HG03159 (cell line): Measurements from ENCODE around the gene PACRG.
"Not testable (repeated sequence)": the region's sequence is repeated elsewhere in the genome, so short reads cannot be mapped to it uniquely, and the experiment has no call there.

Experiments
- ATAC-seq: cut with Tn5 transposase; IDR thresholded peaks from one replicate; pipeline ENCODE4 v1.9.1; 2021; ENCODE audit warnings: mild to moderate bottlenecking, moderate library complexity; ENCODE audit not compliant: unreplicated experiment

The PACRG gene

DNA sequence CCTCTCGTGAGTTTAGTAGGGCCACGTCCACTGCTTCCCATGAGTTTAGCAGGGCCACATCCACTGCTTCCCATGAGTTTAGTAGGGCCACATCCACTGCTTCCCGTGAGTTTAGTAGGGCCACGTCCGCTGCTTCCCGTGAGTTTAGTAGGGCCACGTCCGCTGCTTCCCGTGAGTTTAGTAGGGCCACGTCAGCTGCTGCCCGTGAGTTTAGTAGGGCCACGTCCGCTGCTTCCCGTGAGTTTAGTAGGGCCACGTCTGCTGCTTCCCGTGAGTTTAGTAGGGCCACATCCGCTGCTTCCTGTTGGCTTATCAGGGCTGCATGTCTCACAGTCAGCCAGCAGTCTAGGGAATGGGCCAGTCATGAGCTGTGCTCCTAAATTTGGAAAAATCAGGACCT lies 573.1 kb downstream of the PACRG start:
- ATAC-seq: no peak

- ATAC-seq: no peak
These were observed 574.2 kb downstream of the PACRG start for GRCh38 chr6:163301726-163302635.

- ATAC-seq: no peak
These were observed 575.0 kb downstream of the PACRG start for GRCh38 chr6:163302747-163303146.

- no peak for ATAC-seq
These were observed 578.2 kb downstream of the PACRG start for GRCh38 chr6:163306000-163306399.

DNA sequence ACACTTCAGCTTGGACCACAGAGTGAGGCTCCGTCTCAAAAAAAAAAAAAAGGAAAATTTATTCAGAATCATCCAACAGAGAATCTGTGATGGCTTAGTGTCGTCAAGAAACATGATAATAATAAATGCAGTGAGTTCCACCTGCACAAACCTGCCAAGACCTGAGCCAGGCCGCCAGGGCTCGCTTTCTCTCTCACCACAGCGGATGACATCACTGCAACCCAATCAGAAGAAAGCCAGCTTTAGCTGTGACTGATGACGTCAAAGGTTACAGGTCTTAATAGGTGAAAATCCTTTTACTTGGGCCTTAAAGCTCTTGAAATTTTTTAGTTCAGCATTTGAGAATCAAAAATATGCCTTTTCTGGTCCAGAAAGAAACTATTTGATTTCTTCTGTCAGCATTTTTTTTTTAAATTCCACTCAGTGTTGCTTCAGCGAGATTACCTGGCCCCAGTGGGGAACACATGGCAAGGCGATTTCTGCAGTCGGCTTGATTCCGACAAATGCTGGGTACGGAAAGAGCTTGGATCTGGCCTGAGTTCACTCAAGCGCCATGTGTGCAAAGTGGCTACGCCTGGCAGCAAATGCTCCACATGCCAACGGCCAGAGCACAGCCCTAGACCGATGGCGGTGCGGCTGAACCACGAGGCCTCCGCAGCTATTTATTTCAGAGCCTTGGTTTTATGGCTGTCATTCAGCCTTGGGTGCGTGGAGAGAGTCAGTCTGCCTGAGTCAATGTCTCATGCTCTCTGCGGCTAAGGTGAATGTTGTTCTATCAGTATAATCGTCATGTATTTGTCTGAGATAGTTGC lies 581.1 kb downstream of the PACRG start:
- ATAC-seq: no peak

DNA sequence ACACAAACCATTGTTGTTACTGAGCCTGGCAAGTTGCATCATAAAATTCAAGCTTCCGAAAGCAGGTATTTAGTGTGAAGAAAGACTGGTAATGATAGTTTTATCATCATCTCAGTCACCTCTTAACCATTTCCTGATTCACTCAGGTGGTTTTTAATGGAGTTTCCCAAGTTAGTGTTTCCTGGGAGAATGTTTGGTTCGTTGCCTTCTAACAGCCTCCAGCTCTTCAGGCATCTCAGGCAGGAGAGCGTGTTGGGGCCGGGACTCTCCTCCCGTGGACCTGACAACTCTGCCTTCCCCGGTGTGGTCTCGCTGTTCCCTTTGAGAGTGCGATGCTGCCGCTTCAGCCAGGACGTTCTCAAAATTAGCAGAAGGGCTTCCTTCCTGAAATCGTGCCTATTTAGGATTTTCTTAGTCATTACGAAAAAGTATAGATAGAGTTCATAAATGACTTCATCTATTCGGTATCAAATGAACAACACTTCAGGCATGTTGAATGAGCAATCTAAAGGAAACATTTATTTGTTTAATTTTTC lies 581.8 kb downstream of the PACRG start:
- ATAC-seq: no peak

DNA sequence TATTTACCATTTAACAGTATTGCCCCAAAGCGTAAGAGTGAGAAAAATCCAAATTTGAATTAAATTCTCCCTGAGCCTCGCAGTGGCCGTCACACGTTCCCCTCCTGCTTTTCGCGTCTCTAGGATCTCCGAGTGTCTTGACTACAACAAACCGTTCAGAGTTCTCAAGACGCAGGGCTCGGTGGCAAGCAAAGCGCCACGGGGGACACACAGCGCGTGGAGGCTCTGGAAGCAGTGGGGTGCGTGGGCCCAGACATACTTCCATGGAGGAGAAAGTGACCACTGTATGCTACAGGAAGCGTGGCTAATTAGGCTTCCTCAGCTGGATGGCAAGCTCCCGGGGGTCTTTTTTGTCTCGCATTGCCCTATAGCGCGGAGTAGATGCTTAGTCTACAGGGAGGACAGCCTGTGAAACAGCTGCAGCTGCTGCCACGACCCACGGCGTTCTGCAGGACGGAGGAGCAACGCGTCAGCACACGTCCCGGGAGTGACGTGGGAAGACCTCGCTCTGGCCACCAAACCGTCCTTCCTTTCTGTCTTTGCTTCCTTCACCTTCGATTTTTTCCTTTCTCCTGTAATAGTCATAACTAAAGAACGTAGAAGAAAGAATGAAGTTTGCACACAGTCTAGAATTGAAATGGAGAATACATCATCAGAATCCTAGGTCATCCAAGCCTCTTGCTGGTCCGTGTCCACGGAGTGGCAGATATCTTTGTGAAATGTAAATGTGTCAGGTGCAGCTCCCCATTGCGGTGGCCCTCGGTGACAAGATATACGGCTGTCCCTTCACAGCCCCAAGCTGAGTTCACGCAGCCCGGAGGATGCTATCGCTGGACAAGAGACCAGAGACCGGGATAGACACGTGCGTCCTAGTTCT lies 582.6 kb downstream of the PACRG start:
- no peak for ATAC-seq

DNA sequence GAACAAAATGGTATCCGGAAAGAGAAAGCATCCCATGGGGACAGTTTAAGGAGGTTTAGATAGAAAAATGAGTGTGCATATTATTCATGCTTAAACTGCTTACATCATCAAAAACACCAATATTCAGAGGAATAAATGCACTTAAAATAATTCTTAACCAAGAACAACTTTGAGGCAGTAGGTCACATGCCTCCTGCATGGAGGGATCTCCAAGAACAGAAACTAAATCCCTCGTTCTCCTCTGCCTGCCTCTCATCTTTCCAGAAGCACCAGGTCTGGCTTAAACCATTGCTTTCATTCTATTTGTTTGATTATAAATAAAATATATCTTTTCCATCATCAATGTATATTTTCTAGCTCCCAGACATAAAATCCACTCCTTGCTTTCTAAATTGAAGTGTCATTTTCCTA lies 583.2 kb downstream of the PACRG start:
- ATAC-seq: no peak

GRCh38 chr6:163311830-163312229 lies 584.1 kb downstream of the PACRG start:
- no peak for ATAC-seq

- ATAC-seq: no peak
These were observed 585.8 kb downstream of the PACRG start for GRCh38 chr6:163313566-163313965.

DNA sequence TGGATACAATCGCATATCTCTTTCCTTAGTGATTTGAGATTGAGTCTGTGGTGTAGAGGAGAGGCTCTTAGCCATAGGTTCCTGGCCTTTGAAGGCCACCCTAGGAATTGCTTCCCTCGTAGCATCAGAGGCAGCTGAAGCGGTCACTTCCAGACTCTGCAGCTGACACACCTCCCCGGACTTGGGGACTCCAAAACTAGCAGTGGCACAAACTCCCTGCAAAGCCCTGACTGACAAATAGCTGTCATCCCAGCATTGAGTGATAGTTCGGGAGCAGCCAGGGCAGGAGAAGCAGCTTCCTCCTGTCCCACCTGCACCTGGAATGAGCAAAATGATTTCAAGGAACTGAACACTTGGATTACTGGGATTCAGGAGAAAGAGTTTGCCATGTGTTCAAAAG lies 586.2 kb downstream of the PACRG start:
- no peak for ATAC-seq

- ATAC-seq: no peak
These were observed 587.2 kb downstream of the PACRG start for GRCh38 chr6:163314791-163315470.

DNA sequence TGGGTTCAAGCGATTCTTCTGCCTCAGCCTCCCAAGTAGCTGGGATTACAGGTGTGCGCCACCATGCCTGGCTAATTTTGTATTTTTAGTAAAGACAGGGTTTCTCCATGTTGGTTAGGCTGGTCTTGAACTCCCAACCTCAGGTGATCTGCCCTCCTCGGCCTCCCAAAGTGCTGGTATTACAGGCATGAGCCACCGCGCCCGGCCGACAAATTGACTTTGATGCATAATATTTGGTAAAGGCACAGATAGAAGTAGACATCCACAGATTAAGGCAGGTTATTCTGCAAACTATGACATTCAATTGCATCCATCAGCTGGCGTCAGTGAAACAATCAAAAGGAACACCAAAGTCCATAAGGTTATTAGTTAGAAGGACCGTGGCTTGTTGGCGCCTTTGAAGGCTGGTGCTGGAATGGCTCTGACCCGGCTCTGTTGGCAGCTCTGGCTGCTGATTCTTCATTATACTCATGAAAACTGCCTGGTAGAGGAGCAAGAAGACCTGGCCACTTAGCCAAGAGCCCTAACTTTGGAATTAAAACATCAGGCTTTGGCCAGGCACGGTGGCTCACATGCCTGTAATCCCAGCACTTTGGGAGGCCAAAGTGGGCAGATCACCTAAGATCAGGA lies 589.2 kb downstream of the PACRG start:
- not testable (repeated sequence) for ATAC-seq

- no peak for ATAC-seq
These were observed 590.5 kb downstream of the PACRG start for GRCh38 chr6:163318071-163318786.

GRCh38 chr6:163319609-163320366 lies 592.0 kb downstream of the PACRG start:
- ATAC-seq: no peak

DNA sequence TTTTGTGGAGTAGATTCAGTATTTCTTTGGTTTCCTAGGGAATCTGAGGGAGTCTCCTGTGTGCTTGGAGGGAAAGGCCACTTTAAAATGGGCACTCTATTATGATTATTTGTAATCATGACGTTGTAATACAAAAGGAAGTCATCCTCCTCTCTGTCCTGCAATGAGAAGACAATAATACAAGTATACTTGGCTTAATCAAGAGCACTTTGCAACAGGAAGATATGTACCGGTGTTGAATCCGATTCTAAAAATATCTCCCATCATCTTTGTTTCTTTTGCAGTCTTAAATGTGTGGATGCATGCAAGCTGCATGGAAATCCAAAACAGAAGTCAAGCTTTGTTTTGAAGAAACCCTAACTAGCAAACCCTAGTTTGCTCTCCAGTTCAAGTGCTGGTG lies 592.6 kb downstream of the PACRG start:
- no peak for ATAC-seq

DNA sequence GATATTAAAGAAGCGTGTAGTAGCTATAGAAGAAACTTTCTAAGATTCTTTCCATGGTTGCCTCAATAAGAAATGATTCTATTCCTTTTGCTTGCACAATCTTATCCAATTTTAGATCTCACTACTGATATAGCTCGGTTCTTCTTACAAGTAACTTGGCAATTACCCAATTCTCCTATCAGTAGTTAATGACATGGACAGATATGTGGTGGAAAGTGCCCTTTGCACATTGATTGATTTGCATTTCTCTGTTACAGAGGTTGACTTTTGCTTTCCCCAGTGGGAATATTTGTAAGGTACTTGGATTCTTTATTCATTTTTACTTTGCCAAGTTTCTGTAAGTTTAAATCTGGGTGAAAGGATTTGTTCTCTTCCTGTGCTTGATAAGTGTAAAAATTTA lies 593.0 kb downstream of the PACRG start:
- ATAC-seq: no peak

- no peak for ATAC-seq
These were observed 593.9 kb downstream of the PACRG start for GRCh38 chr6:163321717-163322116.
